CD4-positive, alpha-beta memory T cell (primary cell): ENCODE data around the gene NME8. TPM values are rescaled to one million over a fixed set of nuclear protein-coding genes. Genes with fewer than 3 reads are reported as not detected.
"Not testable (repeated sequence)": the region's sequence is repeated elsewhere in the genome, so short reads cannot be mapped to it uniquely, and the experiment has no call there.

Source experiments
- CTCF ChIA-PET: fragments of 350-600 bp; sonication (Branson Sonifier 250); formaldehyde crosslinking; loops from one replicate; lab custom pipeline; 2021; ENCODE audit warnings: inconsistent platforms; ENCODE audit not compliant: partially characterized antibody; lab: Charles Lee
- POLR2A ChIA-PET: fragments of 350-600 bp; sonication (Branson Sonifier 250); formaldehyde crosslinking; loops from one replicate; lab custom pipeline; 2021; ENCODE audit not compliant: partially characterized antibody; lab: Charles Lee
- DNase-seq, 5 donors: peaks; one replicate each; pipeline versions ENCODE4 v3.0.0 to v3.0.0-alpha.2; 2020 to 2022; ENCODE audit warnings: mixed read lengths in 1 of 5
- H3K27ac ChIP-seq: one replicate; pipeline ENCODE4 v1.7.0; 2013; ENCODE audit warnings: low read depth, low read length
- H3K27me3 ChIP-seq: 2 replicates; pipeline ENCODE4 v1.7.0; 2013; ENCODE audit warnings: mild to moderate bottlenecking, low read length, moderate library complexity; ENCODE audit not compliant: insufficient read depth
- H3K36me3 ChIP-seq: 2 replicates; pipeline ENCODE4 v1.7.0; 2013; ENCODE audit warnings: mild to moderate bottlenecking, low read length, moderate library complexity; ENCODE audit not compliant: insufficient read depth
- H3K4me1 ChIP-seq: 2 replicates; pipeline ENCODE4 v1.7.0; 2013; ENCODE audit warnings: mild to moderate bottlenecking, low read length, moderate library complexity; ENCODE audit not compliant: insufficient read depth
- H3K4me3 ChIP-seq, 2 donors: one replicate each; pipeline ENCODE4 v1.7.0; 2013; ENCODE audit warnings: low read length in 2 of 2, mild to moderate bottlenecking in 1 of 2
- H3K9me3 ChIP-seq, 2 donors: one replicate each; pipeline ENCODE4 v1.7.0; 2013; ENCODE audit warnings: low read length in 2 of 2, control low read depth in 1 of 2; ENCODE audit not compliant: control insufficient read depth in 1 of 2
- H3K27ac Mint-ChIP-seq, 7 donors: one replicate each; pipeline ENCODE4 v1.8.0; 2020 to 2021; ENCODE audit warnings: mixed read lengths in 7 of 7, mild to moderate bottlenecking in 6 of 7, inconsistent platforms in 3 of 7, moderate library complexity in 3 of 7
- H3K27me3 Mint-ChIP-seq, 2 donors: one replicate each; pipeline ENCODE4 v1.8.0; 2020 to 2021; ENCODE audit warnings: mixed read lengths in 2 of 2
- H3K36me3 Mint-ChIP-seq, 2 donors: one replicate each; pipeline ENCODE4 v1.8.0; 2020 to 2021; ENCODE audit warnings: mixed read lengths in 2 of 2, inconsistent platforms in 1 of 2, mild to moderate bottlenecking in 1 of 2
- H3K4me1 Mint-ChIP-seq, 4 donors: one replicate each; pipeline ENCODE4 v1.8.0; 2020 to 2021; ENCODE audit warnings: mixed read lengths in 4 of 4, mild to moderate bottlenecking in 1 of 4
- H3K4me3 Mint-ChIP-seq, 8 donors: one replicate each; pipeline ENCODE4 v1.8.0; 2020 to 2021; ENCODE audit warnings: mixed read lengths in 8 of 8, mild to moderate bottlenecking in 7 of 8, moderate library complexity in 6 of 8, inconsistent platforms in 3 of 8
- H3K9me3 Mint-ChIP-seq, 8 donors: one replicate each; pipeline ENCODE4 v1.8.0; 2020 to 2021; ENCODE audit warnings: mixed read lengths in 8 of 8, mild to moderate bottlenecking in 5 of 8, inconsistent platforms in 3 of 8, moderate library complexity in 1 of 8
- intact Hi-C: fragments of 100-400 bp; cut with micrococcal nuclease; formaldehyde crosslinking; loops from one replicate; pipeline ENCODE4 v1.15.1; 2023
- polyA plus RNA-seq, 2 donors: library from polyadenylated mRNA; unstranded; fragments of 300-500 nt; fragmentation: Illumina TruSeq; gene quantifications; one replicate each; pipeline ENCODE4 v1.2.3, GENCODE V29; 2021
- total RNA-seq, 2 experiments: library from RNA; stranded (reverse); gene quantifications; one replicate each; pipeline ENCODE4 v1.2.3, GENCODE V29; 2021

Gene NME8, protein sequence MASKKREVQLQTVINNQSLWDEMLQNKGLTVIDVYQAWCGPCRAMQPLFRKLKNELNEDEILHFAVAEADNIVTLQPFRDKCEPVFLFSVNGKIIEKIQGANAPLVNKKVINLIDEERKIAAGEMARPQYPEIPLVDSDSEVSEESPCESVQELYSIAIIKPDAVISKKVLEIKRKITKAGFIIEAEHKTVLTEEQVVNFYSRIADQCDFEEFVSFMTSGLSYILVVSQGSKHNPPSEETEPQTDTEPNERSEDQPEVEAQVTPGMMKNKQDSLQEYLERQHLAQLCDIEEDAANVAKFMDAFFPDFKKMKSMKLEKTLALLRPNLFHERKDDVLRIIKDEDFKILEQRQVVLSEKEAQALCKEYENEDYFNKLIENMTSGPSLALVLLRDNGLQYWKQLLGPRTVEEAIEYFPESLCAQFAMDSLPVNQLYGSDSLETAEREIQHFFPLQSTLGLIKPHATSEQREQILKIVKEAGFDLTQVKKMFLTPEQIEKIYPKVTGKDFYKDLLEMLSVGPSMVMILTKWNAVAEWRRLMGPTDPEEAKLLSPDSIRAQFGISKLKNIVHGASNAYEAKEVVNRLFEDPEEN
- not detected for total RNA-seq
- not detected for polyA plus RNA-seq

DNA sequence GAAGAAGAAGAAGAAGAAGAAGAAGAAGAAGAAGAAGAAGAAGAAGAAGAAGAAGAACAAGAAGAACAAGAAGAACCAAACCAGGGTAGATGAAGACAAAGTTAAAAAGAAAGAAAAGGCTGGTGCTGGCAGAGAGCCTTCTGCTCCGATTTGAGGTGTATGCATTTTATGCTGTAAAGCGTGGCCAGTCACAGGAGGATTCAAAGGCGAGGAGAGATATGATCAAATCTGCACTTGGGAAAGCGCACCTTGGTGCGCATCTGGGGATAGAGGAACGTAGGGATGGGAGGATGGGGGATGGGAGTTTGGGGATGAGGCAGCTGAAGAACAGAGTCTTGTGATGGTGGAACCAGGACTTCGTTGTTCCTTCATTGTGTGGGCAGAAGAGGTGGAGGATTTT lies at the start of gene NME8:
Gene NME8, plus strand, starts transcription at position 301 of the 400 bp plus-strand sequence. CDS start 1,670 bp downstream, outside the sequence.
- no peaks in the 10 kb centered on the region for H3K36me3 ChIP-seq
- peaks cover 2 to 3% of the 10 kb centered on the region in 2 donors for H3K27me3 Mint-ChIP-seq
- H3K4me1 Mint-ChIP-seq, result no peaks in the 10 kb centered on the region
- no peak within 1 kb of the TSS for H3K4me3 Mint-ChIP-seq
- H3K27ac ChIP-seq, result no peak within 1 kb of the TSS
- no peaks in the 10 kb centered on the region for H3K27me3 ChIP-seq
- H3K4me1 ChIP-seq, result no peaks in the 10 kb centered on the region
- H3K27ac Mint-ChIP-seq, result no peak within 1 kb of the TSS
- H3K9me3 Mint-ChIP-seq, result peaks cover 0 to 11% (median 4%) of the 10 kb centered on the region in 8 donors
- no peaks in the 10 kb centered on the region for H3K9me3 ChIP-seq
- ChIA-PET CTCF (no interaction called here), POLR2A (no interaction called here)
- H3K4me3 ChIP-seq, result no peak within 1 kb of the TSS
- intact Hi-C loops, result no loop called here
- no peak for DNase-seq
- no peaks in the 10 kb centered on the region for H3K36me3 Mint-ChIP-seq

DNA sequence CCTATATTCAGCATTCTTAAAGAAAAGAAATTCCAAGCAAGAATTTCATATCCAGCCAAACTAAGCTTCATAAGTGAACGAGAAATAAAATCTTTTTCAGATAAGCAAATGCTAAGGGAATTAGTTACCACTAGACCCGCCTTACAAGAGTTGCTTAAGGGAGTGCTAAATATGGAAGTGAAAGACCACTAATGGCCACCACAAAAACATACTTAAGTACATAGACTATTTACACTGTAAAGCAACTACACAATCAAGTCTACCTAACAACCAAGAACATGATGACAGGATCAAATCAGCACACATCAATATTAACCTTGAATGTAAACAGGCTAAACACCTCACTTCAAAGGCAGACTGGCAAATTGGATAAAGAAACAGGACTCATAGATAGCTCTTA lies 42.2 kb upstream of the NME8 start:
- Histone ChIP-seq H3K4me1 (no peaks in the 10 kb centered on the region), H3K27ac (no peak overlapping the region), H3K9me3 (no peaks in the 10 kb centered on the region), H3K36me3 (no peaks in the 10 kb centered on the region), H3K4me3 (no peak overlapping the region), H3K27me3 (no peaks in the 10 kb centered on the region)
- Mint-ChIP-seq H3K9me3 (peaks cover 2 to 10% (median 6%) of the 10 kb centered on the region in 8 donors), H3K27ac (no peak overlapping the region), H3K4me1 (no peaks in the 10 kb centered on the region), H3K27me3 (peaks cover 5 to 9% of the 10 kb centered on the region in 2 donors), H3K4me3 (no peak overlapping the region), H3K36me3 (no peaks in the 10 kb centered on the region)
- POLR2A ChIA-PET, result no interaction called here
- intact Hi-C loops, result no loop called here
- no peak for DNase-seq
- CTCF ChIA-PET, result no interaction called here

DNA sequence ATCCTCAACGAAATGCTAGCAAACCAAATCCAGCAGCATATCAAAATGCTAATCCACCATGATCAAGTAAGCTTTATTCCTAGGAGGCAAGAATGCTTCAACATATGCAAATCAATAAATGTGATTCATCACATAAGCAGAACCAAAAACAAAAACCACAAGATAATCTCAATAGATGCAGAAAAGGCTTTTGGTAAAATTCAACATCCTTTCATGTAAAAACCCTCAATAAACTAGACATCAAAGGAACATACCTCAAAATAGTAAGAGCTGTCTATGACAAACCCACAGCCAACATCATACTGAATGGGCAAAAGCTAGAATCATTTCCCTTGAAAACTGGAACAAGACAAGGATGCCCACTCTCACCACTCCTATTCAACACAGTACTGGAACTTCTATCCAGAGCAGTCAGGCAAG lies 36.2 kb upstream of the NME8 start:
- POLR2A ChIA-PET, result not testable (repeated sequence)

DNA sequence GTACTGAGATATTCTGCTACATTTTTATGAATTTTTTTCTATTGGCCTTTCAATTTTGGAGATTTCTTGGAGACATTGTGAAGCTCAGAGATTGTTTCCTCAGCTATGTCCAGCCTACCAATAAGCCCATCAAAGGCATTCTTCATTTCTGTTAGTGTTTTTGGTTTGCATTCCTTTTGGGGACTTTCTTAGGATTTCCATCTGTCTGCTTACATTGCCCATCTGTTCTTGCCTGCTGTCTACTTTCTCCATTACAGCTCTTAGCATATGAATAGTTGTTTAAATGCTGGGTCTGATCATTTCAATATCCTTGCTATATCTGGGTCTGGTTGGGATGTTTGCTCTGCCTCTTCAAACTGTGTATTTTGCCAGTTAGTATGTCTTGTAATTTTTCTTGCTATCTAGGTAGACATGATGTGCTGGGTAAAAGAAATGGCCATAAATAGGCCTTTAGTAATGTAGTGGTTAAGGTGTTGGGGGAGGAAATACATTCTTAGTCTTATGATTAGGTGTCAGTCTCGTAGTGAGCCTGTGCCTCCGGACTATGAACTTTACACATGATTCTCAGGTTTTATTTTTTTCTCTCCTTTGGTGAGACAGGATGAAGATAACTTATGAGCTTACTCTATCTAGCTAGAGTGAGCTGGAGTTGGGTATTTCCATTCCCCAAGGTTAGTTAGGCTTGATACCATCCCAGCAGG lies 32.6 kb upstream of the NME8 start:
- peaks cover 0 to 4% (median 0%) of the 10 kb centered on the region in 8 donors for H3K9me3 Mint-ChIP-seq
- no peaks in the 10 kb centered on the region for H3K36me3 Mint-ChIP-seq
- H3K36me3 ChIP-seq, result no peaks in the 10 kb centered on the region
- no peak for DNase-seq
- H3K4me3 ChIP-seq, result no peak overlapping the region
- peaks cover 0 to 1% (median 0%) of the 10 kb centered on the region in 4 donors for H3K4me1 Mint-ChIP-seq
- H3K27me3 Mint-ChIP-seq, result peaks cover 0 to under 1% of the 10 kb centered on the region in 2 donors
- H3K27ac Mint-ChIP-seq, result no peak overlapping the region
- H3K27ac ChIP-seq, result no peak overlapping the region
- CTCF ChIA-PET, result interaction anchor here (1.1 kb wide), 1 partner anchor 10 kb away, joined by 3 read pairs; no protein-coding TSS in a partner anchor
- H3K4me1 ChIP-seq, result no peaks in the 10 kb centered on the region
- no peaks in the 10 kb centered on the region for H3K9me3 ChIP-seq
- intact Hi-C loops, result no loop called here
- no peak overlapping the region for H3K4me3 Mint-ChIP-seq
- POLR2A ChIA-PET, result no interaction called here
- no peaks in the 10 kb centered on the region for H3K27me3 ChIP-seq

More for the DNA sequence above, 36.2 kb upstream of the NME8 start:
- CTCF ChIA-PET, H3K36me3 ChIP-seq, H3K27ac Mint-ChIP-seq, H3K4me1 ChIP-seq, H3K4me1 Mint-ChIP-seq, H3K9me3 Mint-ChIP-seq, H3K27me3 Mint-ChIP-seq, H3K9me3 ChIP-seq, H3K27ac ChIP-seq, DNase-seq, intact Hi-C loops, H3K4me3 ChIP-seq, H3K27me3 ChIP-seq, H3K36me3 Mint-ChIP-seq, H3K4me3 Mint-ChIP-seq: not testable (repeated sequence)

DNA sequence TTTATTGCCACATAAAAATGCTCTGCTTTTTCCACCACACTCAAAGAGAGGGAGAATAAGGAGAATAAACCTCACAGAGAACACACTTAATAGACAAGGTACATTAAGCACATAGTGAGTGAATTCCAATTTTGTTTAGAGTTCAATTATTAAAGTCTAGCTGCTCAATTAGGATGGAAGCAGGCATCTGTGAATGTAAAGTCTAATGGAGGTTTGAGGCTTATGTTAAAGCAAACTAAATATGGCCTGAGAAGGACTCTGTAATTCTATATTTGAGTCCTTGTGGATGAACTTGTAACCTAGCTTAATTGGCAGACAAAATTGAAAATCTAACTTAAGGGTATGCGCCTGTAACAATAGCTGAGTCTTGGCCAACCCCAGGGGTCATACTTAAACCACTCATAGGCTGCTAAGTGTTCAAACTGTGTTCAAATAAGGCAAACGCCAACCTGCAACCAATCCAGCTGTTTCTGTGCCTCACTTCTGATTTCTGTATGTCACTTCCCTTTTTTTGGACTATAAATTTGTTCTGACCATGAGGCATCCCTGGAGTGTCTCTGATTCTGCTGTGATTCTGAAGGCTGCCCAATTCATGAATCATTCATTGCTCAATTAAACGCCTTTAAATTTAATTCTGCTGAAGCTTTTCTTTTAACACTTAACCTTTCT lies 31.3 kb upstream of the NME8 start:
- H3K27ac Mint-ChIP-seq, result no peak overlapping the region
- H3K27me3 Mint-ChIP-seq, result no peaks in the 10 kb centered on the region
- DNase-seq, result no peak
- peaks cover 0 to 4% (median 0%) of the 10 kb centered on the region in 8 donors for H3K9me3 Mint-ChIP-seq
- POLR2A ChIA-PET, result no interaction called here
- CTCF ChIA-PET, result interaction anchor here (1.1 kb wide), 1 partner anchor 9 kb away, joined by 3 read pairs; no protein-coding TSS in a partner anchor
- no peaks in the 10 kb centered on the region for H3K36me3 Mint-ChIP-seq
- Histone ChIP-seq H3K27me3 (no peaks in the 10 kb centered on the region), H3K9me3 (no peaks in the 10 kb centered on the region), H3K27ac (no peak overlapping the region), H3K4me3 (no peak overlapping the region), H3K4me1 (no peaks in the 10 kb centered on the region), H3K36me3 (no peaks in the 10 kb centered on the region)
- H3K4me3 Mint-ChIP-seq, result no peak overlapping the region
- peaks cover 0 to 1% (median 0%) of the 10 kb centered on the region in 4 donors for H3K4me1 Mint-ChIP-seq
- intact Hi-C loops, result no loop called here

DNA sequence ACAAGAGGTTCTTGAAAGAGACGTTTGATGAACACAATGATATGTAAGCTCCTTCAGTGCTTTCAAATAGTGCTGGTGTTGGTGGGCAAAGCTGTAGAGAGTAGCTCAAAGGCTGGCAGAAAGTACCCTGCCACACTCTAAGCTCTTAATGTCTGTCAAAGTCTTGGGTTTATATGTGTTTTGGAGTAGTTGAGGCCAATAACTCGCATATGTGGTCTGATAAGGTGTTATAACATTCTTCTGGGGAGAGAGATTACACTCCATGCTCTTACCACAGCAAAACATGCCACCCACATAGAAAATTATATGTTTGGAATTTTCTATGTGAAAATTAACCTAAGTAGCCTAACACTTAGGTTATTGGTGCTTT lies 30.8 kb upstream of the NME8 start:
- Histone ChIP-seq H3K27me3 (no peaks in the 10 kb centered on the region), H3K27ac (no peak overlapping the region), H3K4me1 (no peaks in the 10 kb centered on the region), H3K9me3 (no peaks in the 10 kb centered on the region), H3K4me3 (no peak overlapping the region), H3K36me3 (no peaks in the 10 kb centered on the region)
- intact Hi-C loops, result no loop called here
- ChIA-PET POLR2A (no interaction called here), CTCF (no interaction called here)
- Mint-ChIP-seq H3K4me1 (no peaks in the 10 kb centered on the region), H3K27ac (no peak overlapping the region), H3K36me3 (no peaks in the 10 kb centered on the region), H3K27me3 (no peaks in the 10 kb centered on the region), H3K4me3 (no peak overlapping the region), H3K9me3 (peaks cover 0 to 2% (median 0%) of the 10 kb centered on the region in 8 donors)
- no peak for DNase-seq
